Neural progenitor cell (in vitro differentiated cells): ENCODE results near the gene TPCN1. TPM values are rescaled to one million over a fixed set of nuclear protein-coding genes. Genes with fewer than 3 reads are reported as not detected.

Experiments used
- DNase-seq: peaks from one replicate; pipeline ENCODE4 v3.0.0-alpha.2; 2016; ENCODE audit warnings: low spot score
- H2AFZ ChIP-seq: fragments of 200-600 bp; sonication (generic); replicated peaks from 2 replicates; pipeline ENCODE4 v1.6.1; 2016; ENCODE audit warnings: antibody characterized with exemption
- H3F3A ChIP-seq: fragments of 200-600 bp; sonication (generic); 2 replicates; pipeline ENCODE4 v1.6.1; 2016; ENCODE audit warnings: antibody characterized with exemption, low read depth
- H3K27ac ChIP-seq: fragments of 200-600 bp; sonication (generic); 2 replicates; pipeline ENCODE4 v1.5.1; 2016; ENCODE audit warnings: mild to moderate bottlenecking
- H3K27me3 ChIP-seq: fragments of 200-600 bp; sonication (generic); 2 replicates; pipeline ENCODE4 v1.6.1; 2016; ENCODE audit warnings: mild to moderate bottlenecking, moderate library complexity
- H3K36me3 ChIP-seq: fragments of 200-600 bp; sonication (generic); 2 replicates; pipeline ENCODE4 v1.5.1; 2016
- H3K4me1 ChIP-seq: fragments of 200-600 bp; sonication (generic); 2 replicates; pipeline ENCODE4 v1.6.1; 2016; ENCODE audit warnings: mixed run types
- H3K4me2 ChIP-seq: fragments of 200-600 bp; sonication (generic); 2 replicates; pipeline ENCODE4 v1.6.1; 2016
- H3K4me3 ChIP-seq: fragments of 200-600 bp; sonication (generic); 2 replicates; pipeline ENCODE4 v1.5.1; 2016
- H3K79me2 ChIP-seq: fragments of 200-600 bp; sonication (generic); 2 replicates; pipeline ENCODE4 v1.6.1; 2016; ENCODE audit warnings: low read depth
- H3K9ac ChIP-seq: fragments of 200-600 bp; sonication (generic); 2 replicates; pipeline ENCODE4 v1.6.1; 2016
- H3K9me3 ChIP-seq: fragments of 200-600 bp; sonication (generic); 2 replicates; pipeline ENCODE4 v1.5.1; 2016; ENCODE audit warnings: low read depth
- H4K20me1 ChIP-seq: fragments of 200-600 bp; sonication (generic); 2 replicates; pipeline ENCODE4 v1.6.1; 2016; ENCODE audit warnings: low read depth
- H3K27ac Mint-ChIP-seq: 3 replicates; pipeline ENCODE4 v1.8.0; 2021; ENCODE audit warnings: mixed read lengths
- H3K27me3 Mint-ChIP-seq: 2 replicates; pipeline ENCODE4 v1.8.0; 2022; ENCODE audit warnings: low read depth, mild to moderate bottlenecking, inconsistent platforms, moderate library complexity, mixed read lengths; ENCODE audit not compliant: insufficient read depth
- H3K36me3 Mint-ChIP-seq: 3 replicates; pipeline ENCODE4 v1.8.0; 2021; ENCODE audit warnings: mixed read lengths
- H3K4me1 Mint-ChIP-seq: 3 replicates; pipeline ENCODE4 v1.8.0; 2021; ENCODE audit warnings: mixed read lengths
- H3K4me3 Mint-ChIP-seq: 3 replicates; pipeline ENCODE4 v1.8.0; 2021; ENCODE audit warnings: mild to moderate bottlenecking, moderate library complexity, mixed read lengths
- H3K9me3 Mint-ChIP-seq: 3 replicates; pipeline ENCODE4 v1.8.0; 2020; ENCODE audit warnings: mixed read lengths
- EZH2 ChIP-seq: fragments of 200-600 bp; sonication (generic); IDR thresholded peaks from 2 replicates; pipeline ENCODE4 v1.6.1; 2017; ENCODE audit warnings: antibody characterized with exemption, mild to moderate bottlenecking, moderate library complexity
- EZH2phosphoT487 ChIP-seq: fragments of 200-600 bp; sonication (generic); IDR thresholded peaks from 2 replicates; pipeline ENCODE4 v1.6.1; 2017; ENCODE audit warnings: antibody characterized with exemption
- total RNA-seq: library from RNA; depleted of rRNA; stranded (reverse); fragments of >200 nt; gene quantifications from 2 replicates; pipeline ENCODE4 v1.2.3, GENCODE V29; 2015; ENCODE audit warnings: low replicate concordance
- TF ChIP-seq, protein P1 (sequence below): fragments of 200-600 bp; sonication (generic); IDR thresholded peaks from 2 replicates; pipeline ENCODE4 v1.5.1; 2017; ENCODE audit warnings: antibody characterized with exemption, mild to moderate bottlenecking

The TPCN1 gene
- total RNA-seq, 1 donor from 2014 or later, result 12.2 TPM

DNA sequence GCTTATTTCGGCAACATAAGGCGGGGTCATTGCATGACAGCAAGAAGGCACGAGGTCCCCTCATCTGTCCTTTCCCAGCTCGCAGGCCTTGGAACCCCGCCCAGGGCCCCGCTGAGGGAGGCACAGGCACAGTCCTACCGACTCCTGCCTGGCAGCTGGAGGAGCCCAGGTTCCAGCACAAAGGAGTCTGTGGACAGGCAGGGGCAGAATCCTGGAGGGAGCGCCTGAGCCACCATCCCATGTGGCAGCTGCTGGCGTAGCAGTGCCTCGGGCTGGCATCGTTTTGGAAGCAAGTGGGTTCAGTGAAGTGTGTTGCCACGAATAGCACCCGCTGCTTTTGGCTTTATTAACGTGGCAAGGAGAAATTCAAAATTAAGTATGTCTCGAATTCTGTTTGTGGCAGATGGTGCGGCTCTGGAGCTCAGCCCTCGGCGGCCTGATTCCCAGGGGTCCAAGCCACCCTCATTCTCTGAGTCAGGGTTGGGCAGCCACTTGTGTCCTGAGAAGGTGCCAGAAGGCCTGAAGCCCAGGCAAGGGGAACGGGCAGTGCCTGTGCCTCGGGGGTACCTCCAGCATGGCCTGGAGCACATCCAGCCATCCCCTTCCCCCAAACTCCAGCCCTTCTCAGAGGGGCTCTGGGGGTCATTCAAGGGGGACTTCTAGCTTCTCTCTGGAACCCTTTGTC, 77.7 kb downstream of the TPCN1 start:
- no peak overlapping the region for H3K9ac ChIP-seq
- peaks cover 26% of the 10 kb centered on the region for H3F3A ChIP-seq
- no peaks in the 10 kb centered on the region for H3K36me3 ChIP-seq
- H3K4me2 ChIP-seq, result no peak overlapping the region
- Mint-ChIP-seq H3K4me3 (no peak overlapping the region), H3K4me1 (peaks cover 27% of the 10 kb centered on the region), H3K27me3 (peaks cover 5% of the 10 kb centered on the region), H3K9me3 (no peaks in the 10 kb centered on the region), H3K36me3 (no peaks in the 10 kb centered on the region), H3K27ac (no peak overlapping the region)
- no peaks in the 10 kb centered on the region for H3K79me2 ChIP-seq
- DNase-seq, result no peak
- no peaks in the 10 kb centered on the region for H3K9me3 ChIP-seq
- no peak overlapping the region for H3K4me3 ChIP-seq
- H4K20me1 ChIP-seq, result no peaks in the 10 kb centered on the region
- no peaks in the 10 kb centered on the region for H3K27me3 ChIP-seq
- no peak overlapping the region for H3K27ac ChIP-seq
- TF ChIP-seq EZH2phosphoT487 (no peak), EZH2 (no peak)
- TF ChIP-seq, protein P1, sequence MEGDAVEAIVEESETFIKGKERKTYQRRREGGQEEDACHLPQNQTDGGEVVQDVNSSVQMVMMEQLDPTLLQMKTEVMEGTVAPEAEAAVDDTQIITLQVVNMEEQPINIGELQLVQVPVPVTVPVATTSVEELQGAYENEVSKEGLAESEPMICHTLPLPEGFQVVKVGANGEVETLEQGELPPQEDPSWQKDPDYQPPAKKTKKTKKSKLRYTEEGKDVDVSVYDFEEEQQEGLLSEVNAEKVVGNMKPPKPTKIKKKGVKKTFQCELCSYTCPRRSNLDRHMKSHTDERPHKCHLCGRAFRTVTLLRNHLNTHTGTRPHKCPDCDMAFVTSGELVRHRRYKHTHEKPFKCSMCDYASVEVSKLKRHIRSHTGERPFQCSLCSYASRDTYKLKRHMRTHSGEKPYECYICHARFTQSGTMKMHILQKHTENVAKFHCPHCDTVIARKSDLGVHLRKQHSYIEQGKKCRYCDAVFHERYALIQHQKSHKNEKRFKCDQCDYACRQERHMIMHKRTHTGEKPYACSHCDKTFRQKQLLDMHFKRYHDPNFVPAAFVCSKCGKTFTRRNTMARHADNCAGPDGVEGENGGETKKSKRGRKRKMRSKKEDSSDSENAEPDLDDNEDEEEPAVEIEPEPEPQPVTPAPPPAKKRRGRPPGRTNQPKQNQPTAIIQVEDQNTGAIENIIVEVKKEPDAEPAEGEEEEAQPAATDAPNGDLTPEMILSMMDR, result no peak
- H3K4me1 ChIP-seq, result peaks cover 21% of the 10 kb centered on the region
- H2AFZ ChIP-seq, result no peak overlapping the region

DNA sequence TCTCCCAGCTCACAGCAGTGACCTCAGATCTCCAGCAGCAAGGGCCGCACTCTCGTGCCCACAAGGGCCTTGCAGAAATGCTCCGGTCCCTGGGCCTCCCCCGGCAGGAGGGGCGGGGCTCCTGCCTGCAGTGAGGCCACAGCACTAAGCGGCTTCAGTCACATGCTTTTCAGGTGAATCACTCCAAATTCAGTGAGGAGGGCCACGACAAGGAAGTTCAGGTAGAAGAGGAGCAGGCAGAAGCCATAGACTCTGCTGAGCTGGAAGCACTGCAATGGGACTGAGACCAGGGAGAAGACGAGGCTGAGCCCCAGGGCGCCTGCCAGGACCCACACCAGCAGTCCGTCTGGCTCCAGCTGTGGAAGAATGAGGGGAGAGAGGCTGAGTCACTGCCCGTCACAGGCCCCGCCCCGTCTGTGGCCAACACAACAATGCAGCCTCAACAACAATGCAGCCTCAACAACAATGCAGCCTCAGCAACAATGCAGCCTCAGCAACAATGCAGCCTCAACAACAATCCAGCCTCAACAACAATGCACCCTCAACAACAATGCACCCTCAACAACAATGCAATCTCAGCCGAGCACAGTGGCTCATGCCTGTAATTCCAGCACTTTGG, 78.5 kb downstream of the TPCN1 start:
- peak; percentile 68 for DNase-seq
- Histone ChIP-seq H3K36me3 (no peaks in the 10 kb centered on the region), H3K27ac (no peak overlapping the region), H3K79me2 (no peaks in the 10 kb centered on the region), H3K27me3 (no peaks in the 10 kb centered on the region), H3K9ac (no peak overlapping the region), H3K4me3 (no peak overlapping the region), H2AFZ (no peak overlapping the region), H3K4me2 (no peak overlapping the region), H3K9me3 (no peaks in the 10 kb centered on the region), H3K4me1 (peaks cover 21% of the 10 kb centered on the region), H3F3A (peaks cover 30% of the 10 kb centered on the region), H4K20me1 (no peaks in the 10 kb centered on the region)
- no peak overlapping the region for H3K4me3 Mint-ChIP-seq
- TF ChIP-seq, protein P1, result no peak
- TF ChIP-seq EZH2 (no peak), EZH2phosphoT487 (no peak)
- no peaks in the 10 kb centered on the region for H3K36me3 Mint-ChIP-seq
- no peak overlapping the region for H3K27ac Mint-ChIP-seq
- H3K4me1 Mint-ChIP-seq, result peaks cover 27% of the 10 kb centered on the region
- peaks cover 5% of the 10 kb centered on the region for H3K27me3 Mint-ChIP-seq
- H3K9me3 Mint-ChIP-seq, result no peaks in the 10 kb centered on the region

DNA sequence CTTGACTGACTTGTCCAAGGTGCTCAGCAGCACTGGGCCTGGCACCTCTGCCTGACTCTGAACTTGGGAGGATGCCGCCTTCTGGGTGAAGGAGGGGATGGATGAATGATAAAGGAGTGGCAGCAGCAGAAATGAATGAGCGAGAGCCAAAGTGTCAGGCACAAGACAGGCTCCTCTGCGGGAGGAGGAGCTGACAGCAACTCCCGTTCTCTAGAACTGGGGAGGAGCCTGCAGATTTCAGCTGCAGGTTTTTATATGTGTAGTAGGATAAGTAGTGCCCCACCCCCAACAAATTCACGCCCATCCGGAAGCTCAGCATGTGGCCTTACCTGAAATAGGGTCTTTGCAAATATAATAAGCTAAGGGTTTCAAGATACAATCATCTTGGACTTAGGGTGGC, 80.5 kb downstream of the TPCN1 start:
- DNase-seq, result no peak
- no peak overlapping the region for H3K4me3 ChIP-seq
- no peaks in the 10 kb centered on the region for H3K9me3 ChIP-seq
- no peaks in the 10 kb centered on the region for H3K27me3 ChIP-seq
- peaks cover 34% of the 10 kb centered on the region for H3F3A ChIP-seq
- H2AFZ ChIP-seq, result no peak overlapping the region
- H3K4me1 ChIP-seq, result peaks cover 28% of the 10 kb centered on the region
- Mint-ChIP-seq H3K27ac (no peak overlapping the region), H3K4me3 (no peak overlapping the region), H3K4me1 (peaks cover 31% of the 10 kb centered on the region), H3K36me3 (no peaks in the 10 kb centered on the region), H3K27me3 (peaks cover 7% of the 10 kb centered on the region), H3K9me3 (no peaks in the 10 kb centered on the region)
- no peak overlapping the region for H3K9ac ChIP-seq
- H4K20me1 ChIP-seq, result no peaks in the 10 kb centered on the region
- no peaks in the 10 kb centered on the region for H3K36me3 ChIP-seq
- H3K79me2 ChIP-seq, result no peaks in the 10 kb centered on the region
- H3K4me2 ChIP-seq, result no peak overlapping the region
- no peak overlapping the region for H3K27ac ChIP-seq
- no peak for TF ChIP-seq EZH2
- TF ChIP-seq, protein P1, result no peak
- no peak for TF ChIP-seq EZH2phosphoT487
